Astrocyte (in vitro differentiated cells and primary cell): ENCODE measurements around the gene HOXD4.
A peak's percentile ranks its signal among the peaks of the same experiment; 100 is the strongest.

Experiments
- CTCF ChIP-seq: IDR thresholded peaks from 2 replicates; pipeline ENCODE4 v1.5.1; 2011; ENCODE audit warnings: low read depth, mild to moderate bottlenecking, inconsistent platforms, low read length, moderate library complexity; ENCODE audit not compliant: insufficient read depth
- EZH2 ChIP-seq: IDR thresholded peaks from 2 replicates; pipeline ENCODE4 v1.6.1; 2012; ENCODE audit warnings: mild to moderate bottlenecking, low read length, inconsistent platforms; ENCODE audit not compliant: insufficient read depth

- TF ChIP-seq CTCF: no peak
- peak; percentile 79 for TF ChIP-seq EZH2
Measured at GRCh38 chr2:176136374-176137251, 14.7 kb upstream of the HOXD4 start.
